HCT116 (cell line): ENCODE data around the gene SLC27A2. TPM values are rescaled to one million over a fixed set of nuclear protein-coding genes. Genes with fewer than 3 reads are reported as not detected.

ENCODE experiments used
- ATAC-seq: fragments of 200-7000 bp; cut with Tn5 transposase; 2 replicates; pipeline ENCODE4 v1.9.1; 2020; ENCODE audit warnings: mild to moderate bottlenecking, moderate library complexity
- BruUV-seq: library from RNA; stranded (reverse); fragments of 400-500 nt; replicated peaks from 2 replicates; lab custom pipeline; 2021; lab: Mats Ljungman, UMichigan
- CTCF ChIA-PET: fragments of 300-600 bp; sonication (Branson Sonifier 250); formaldehyde crosslinking; loops from one replicate; lab custom pipeline; 2021; ENCODE audit warnings: antibody characterized with exemption; lab: Charles Lee
- POLR2A ChIA-PET: fragments of 300-600, 350-600 bp; sonication (Branson Sonifier 250); formaldehyde crosslinking; loops from one replicate; lab custom pipeline; 2021; ENCODE audit warnings: antibody characterized with exemption; lab: Charles Lee
- RAD21 ChIA-PET, 2 experiments: fragments of 300-600 bp; sonication (Branson Sonifier 250); formaldehyde crosslinking; loops; one replicate each; lab custom pipeline; 2023; ENCODE audit warnings: low total read pairs in 2 of 2; ENCODE audit not compliant: uncharacterized antibody in 2 of 2, unreplicated experiment in 2 of 2, low non-redundant PET in 1 of 2; lab: Charles Lee
- DNase-seq: peaks from one replicate; pipeline ENCODE4 v3.0.0-alpha.2; 2010; ENCODE audit warnings: low read depth, low spot score
- H2AFZ ChIP-seq: fragments of 200-600 bp; shearing (Covaris generic), sonication (generic); 2 replicates; pipeline ENCODE4 v1.6.1; 2017; ENCODE audit warnings: low read depth, mixed run types, mixed read lengths, antibody characterized with exemption, low read length; ENCODE audit not compliant: poor library complexity, severe bottlenecking
- H3K27ac ChIP-seq: 2 replicates; pipeline ENCODE4 v1.5.1; 2012; ENCODE audit warnings: low read depth, low read length
- H3K27me3 ChIP-seq: fragments of 200-600 bp; sonication (generic); 2 replicates; pipeline ENCODE4 v1.6.1; 2016; ENCODE audit warnings: mixed run types, low read length, mixed read lengths; ENCODE audit not compliant: insufficient read depth
- H3K36me3 ChIP-seq, 2 experiments: fragments of 200-500 bp in 1 of 2; fragments of 200-600 bp in 1 of 2; sonication (Bioruptor generic) in 1 of 2; sonication (generic) in 1 of 2; 2 replicates each; pipeline versions ENCODE4 v1.5.1 to v1.6.1; 2014 to 2016; ENCODE audit warnings: low read length in 2 of 2, inconsistent platforms in 1 of 2, mixed read lengths in 1 of 2, mixed run types in 1 of 2; ENCODE audit not compliant: insufficient read depth in 2 of 2, control insufficient read depth in 1 of 2
- H3K4me1 ChIP-seq, 2 experiments: fragments of 200-600 bp in 1 of 2; sonication (generic) in 1 of 2; 2 replicates each; pipeline versions ENCODE4 v1.5.1 to v1.6.1; 2012 to 2017; ENCODE audit warnings: low read length in 2 of 2, inconsistent platforms in 1 of 2, mild to moderate bottlenecking in 1 of 2, mixed read lengths in 1 of 2, mixed run types in 1 of 2, moderate library complexity in 1 of 2; ENCODE audit not compliant: insufficient read depth in 2 of 2, control insufficient read depth in 1 of 2
- H3K4me2 ChIP-seq: fragments of 200-600 bp; sonication (generic); 2 replicates; pipeline ENCODE4 v1.6.1; 2017; ENCODE audit warnings: mixed run types, low read length, mixed read lengths
- H3K4me3 ChIP-seq, 2 experiments: fragments of 200-600 bp in 1 of 2; sonication (generic) in 1 of 2; replicated peaks in 1 of 2; 2 replicates each; pipeline ENCODE4 v1.5.1; 2011 to 2016; ENCODE audit warnings: low read length in 2 of 2, control low read depth in 1 of 2, low read depth in 1 of 2, mild to moderate bottlenecking in 1 of 2, mixed read lengths in 1 of 2, mixed run types in 1 of 2
- H3K79me2 ChIP-seq: fragments of 200-600 bp; sonication (generic); 2 replicates; pipeline ENCODE4 v1.6.1; 2017; ENCODE audit warnings: mild to moderate bottlenecking, mixed run types, low read length, moderate library complexity, mixed read lengths; ENCODE audit not compliant: insufficient read depth
- H3K9ac ChIP-seq: fragments of 200-600 bp; sonication (generic); 2 replicates; pipeline ENCODE4 v1.6.1; 2016; ENCODE audit warnings: low read length, mixed read lengths
- H3K9me2 ChIP-seq: fragments of 200-600 bp; sonication (generic), shearing (Covaris generic); 2 replicates; pipeline ENCODE4 v1.6.1; 2017; ENCODE audit warnings: mixed run types, mild to moderate bottlenecking, moderate library complexity; ENCODE audit not compliant: insufficient read depth
- H3K9me3 ChIP-seq, 2 experiments: fragments of 200-500 bp in 1 of 2; fragments of 200-600 bp in 1 of 2; sonication (Bioruptor generic) in 1 of 2; sonication (generic) in 1 of 2; 2 replicates each; pipeline ENCODE4 v1.6.1; 2014 to 2017; ENCODE audit warnings: low read length in 2 of 2, mixed read lengths in 2 of 2, inconsistent platforms in 1 of 2, low read depth in 1 of 2, mild to moderate bottlenecking in 1 of 2, mixed run types in 1 of 2, moderate library complexity in 1 of 2; ENCODE audit not compliant: control insufficient read depth in 1 of 2, insufficient read depth in 1 of 2
- H4K20me1 ChIP-seq: fragments of 200-600 bp; sonication (generic), shearing (Covaris generic); 2 replicates; pipeline ENCODE4 v1.6.1; 2017; ENCODE audit warnings: mixed run types, mild to moderate bottlenecking, moderate library complexity; ENCODE audit not compliant: insufficient read depth
- ATF3 ChIP-seq: IDR thresholded peaks from 2 replicates; pipeline ENCODE4 v1.6.1; 2012
- CTCF ChIP-seq, 3 experiments: fragments of 200-600 bp in 1 of 3; sonication (generic) in 1 of 3; IDR thresholded peaks in 2 of 3; conservative IDR thresholded peaks in 1 of 3; 2 replicates each; pipeline ENCODE4 v1.5.1; 2012 to 2017; ENCODE audit warnings: low read depth in 2 of 3, low read length in 2 of 3, antibody characterized with exemption in 1 of 3, borderline replicate concordance in 1 of 3, control low read depth in 1 of 3, mild to moderate bottlenecking in 1 of 3, mixed read lengths in 1 of 3, mixed run types in 1 of 3, moderate library complexity in 1 of 3; ENCODE audit not compliant: insufficient read depth in 1 of 3
- EGR1 ChIP-seq: IDR thresholded peaks from 2 replicates; pipeline ENCODE4 v1.6.1; 2012; ENCODE audit warnings: low read depth
- ELF1 ChIP-seq: IDR thresholded peaks from 2 replicates; pipeline ENCODE4 v1.6.1; 2012; ENCODE audit warnings: low read depth, borderline replicate concordance
- EZH2phosphoT487 ChIP-seq: fragments of 200-600 bp; IDR thresholded peaks from 2 replicates; pipeline ENCODE4 v1.6.1; 2018; ENCODE audit warnings: antibody characterized with exemption, borderline replicate concordance
- FOSL1 ChIP-seq: IDR thresholded peaks from 2 replicates; pipeline ENCODE4 v1.6.1; 2012; ENCODE audit warnings: low read depth
- MAX ChIP-seq: IDR thresholded peaks from 2 replicates; pipeline ENCODE4 v1.6.1; 2012
- POLR2AphosphoS5 ChIP-seq: IDR thresholded peaks from 2 replicates; pipeline ENCODE4 v1.6.1; 2011; ENCODE audit warnings: mild to moderate bottlenecking, low read depth, low read length, moderate library complexity
- SRF ChIP-seq: IDR thresholded peaks from 2 replicates; pipeline ENCODE4 v1.6.1; 2012; ENCODE audit warnings: low read depth
- YY1 ChIP-seq: IDR thresholded peaks from 2 replicates; pipeline ENCODE4 v1.6.1; 2011; ENCODE audit warnings: low read length, low read depth, moderate library complexity, mild to moderate bottlenecking; ENCODE audit not compliant: insufficient replicate concordance; ENCODE audit errors: extremely low read depth
- ZFX ChIP-seq: fragments of 450-650 bp; IDR thresholded peaks from 2 replicates; pipeline ENCODE4 v1.6.1; 2017
- ZNF274 ChIP-seq: fragments of 200-500 bp; sonication (Bioruptor generic); IDR thresholded peaks from 2 replicates; pipeline ENCODE4 v1.6.1; 2014; ENCODE audit warnings: mild to moderate bottlenecking, low read depth, low read length, inconsistent platforms
- intact Hi-C: fragments of 100-400 bp; cut with micrococcal nuclease; formaldehyde crosslinking; loops from 2 replicates; pipeline ENCODE4 v1.10.0; 2022
- total RNA-seq: library from RNA; stranded (reverse); gene quantifications from one replicate; pipeline ENCODE4 v1.2.1, GENCODE V29; 2021; ENCODE audit not compliant: unreplicated experiment

Gene SLC27A2
- total RNA-seq, 1 experiment from 2014 or later: 14.0 TPM

- no peak for DNase-seq
- H3K4me1 ChIP-seq: peaks cover 0 to 13% of the 10 kb centered on the region in 2 experiments; a peak in 1 of 4 replicates
- H3K79me2 ChIP-seq: no peaks in the 10 kb centered on the region
- CTCF ChIA-PET: no interaction called here
- peaks cover 6% of the 10 kb centered on the region; the same call in 1 of the 2 replicates for H3K27me3 ChIP-seq
- no peak overlapping the region for H3K4me3 ChIP-seq
- RAD21 ChIA-PET: no interaction called here
- H3K9me2 ChIP-seq: no peaks in the 10 kb centered on the region
- H2AFZ ChIP-seq: no peak overlapping the region
- POLR2A ChIA-PET: no interaction called here
- intact Hi-C loops: no loop called here
- H4K20me1 ChIP-seq: no peaks in the 10 kb centered on the region
- no peaks in the 10 kb centered on the region for H3K36me3 ChIP-seq
- no peaks in the 10 kb centered on the region for H3K9me3 ChIP-seq
- TF ChIP-seq ATF3 (no peak), ZFX (no peak), MAX (no peak), YY1 (no peak), ZNF274 (no peak), CTCF (IDR thresholded peaks at IDR 0.05 in 2 of 3, conservative IDR thresholded peaks at IDR 0.05 in 1 of 3; ENCODE audit: borderline replicate concordance in 1 of 3, insufficient read depth in 1 of 3, low read depth in 2 of 3, low read length in 2 of 3) (peak in 2 of 3 experiments; percentile 22 to 25; a peak in 2 of 6 replicates)
- H3K9ac ChIP-seq: no peak overlapping the region
- no peak overlapping the region for H3K27ac ChIP-seq
- H3K4me2 ChIP-seq: no peak overlapping the region
- BruUV-seq: no TSS peak
- ATAC-seq: peak; percentile 82
These were observed 80.0 kb downstream of the SLC27A2 start for GRCh38 chr15:50261981-50262380.

- BruUV-seq: no TSS peak
- POLR2A ChIA-PET: no interaction called here
- TF ChIP-seq EGR1 (no peak), FOSL1 (no peak), EZH2phosphoT487 (no peak), ELF1 (no peak), MAX (no peak), CTCF (IDR thresholded peaks at IDR 0.05 in 2 of 3, conservative IDR thresholded peaks at IDR 0.05 in 1 of 3; ENCODE audit: borderline replicate concordance in 1 of 3, insufficient read depth in 1 of 3, low read depth in 2 of 3, low read length in 2 of 3) (no peak), SRF (no peak), POLR2AphosphoS5 (no peak), ZFX (no peak)
These were observed 80.5 kb downstream of the SLC27A2 start for GRCh38 chr15:50262533-50262932.

More at GRCh38 chr15:50262533-50262932, 80.5 kb downstream of the SLC27A2 start:
- no peak for DNase-seq
- H3K4me3 ChIP-seq: no peak overlapping the region
- no peak overlapping the region for H3K27ac ChIP-seq
- RAD21 ChIA-PET: no interaction called here
- ATAC-seq: no peak
- no peaks in the 10 kb centered on the region for H4K20me1 ChIP-seq
- no peak overlapping the region for H3K9ac ChIP-seq
- H3K9me2 ChIP-seq: no peaks in the 10 kb centered on the region
- H3K9me3 ChIP-seq: no peaks in the 10 kb centered on the region
- no peaks in the 10 kb centered on the region for H3K36me3 ChIP-seq
- H3K79me2 ChIP-seq: no peaks in the 10 kb centered on the region
- CTCF ChIA-PET: no interaction called here
- intact Hi-C loops: no loop called here
- peaks cover 0 to 7% of the 10 kb centered on the region in 2 experiments; a peak in 1 of 4 replicates for H3K4me1 ChIP-seq
- no peak overlapping the region for H2AFZ ChIP-seq
- H3K27me3 ChIP-seq: peaks cover 6% of the 10 kb centered on the region; the same call in 1 of the 2 replicates
- H3K4me2 ChIP-seq: no peak overlapping the region
